ENCODE results near the gene SPEF2.

GRCh38 chr5:35672995-35673394, 55.3 kb downstream of the SPEF2 start:
- TF ChIP-seq CTCF (conservative IDR thresholded peaks at IDR 0.05; ENCODE audit: low read length) (no peak), EZH2phosphoT487 (IDR thresholded peaks at IDR 0.05; ENCODE audit: borderline replicate concordance, low read depth, low read length) (no peak)
